ENCODE results near the gene ARAF.
A peak's percentile ranks its signal among the peaks of the same experiment; 100 is the strongest.
"Not testable (repeated sequence)": the region's sequence is repeated elsewhere in the genome, so short reads cannot be mapped to it uniquely, and the experiment has no call there.

ARAF gene

GRCh38 chrX:47560934-47561658 is at the start of gene ARAF:
Gene ARAF, plus strand, starts transcription at chrX:47561205. Its CDS starts 1,763 bp downstream, at chrX:47562968.
- peak; percentile 99 for DNase-seq

GRCh38 chrX:47512383-47512782 is 48.6 kb upstream of the ARAF start:
- not testable (repeated sequence) for DNase-seq

- not testable (repeated sequence) for DNase-seq
Observed at GRCh38 chrX:47513034-47513965, 47.7 kb upstream of the ARAF start.

- DNase-seq = no peak
Observed at GRCh38 chrX:47514533-47515235, 46.3 kb upstream of the ARAF start.

GRCh38 chrX:47515941-47516665 is 44.9 kb upstream of the ARAF start:
- no peak for DNase-seq

GRCh38 chrX:47518144-47518543 is 42.9 kb upstream of the ARAF start:
- peak; percentile 16 for DNase-seq

- DNase-seq = peak; percentile 82
Observed at GRCh38 chrX:47523297-47523696, 37.7 kb upstream of the ARAF start.

GRCh38 chrX:47523713-47524166 is 37.3 kb upstream of the ARAF start:
- DNase-seq = no peak

GRCh38 chrX:47529548-47529947 is 31.5 kb upstream of the ARAF start:
- no peak for DNase-seq

GRCh38 chrX:47530049-47530448 is 31.0 kb upstream of the ARAF start:
- DNase-seq = peak; percentile 79

GRCh38 chrX:47539860-47540259 is 21.1 kb upstream of the ARAF start:
- no peak for DNase-seq

- DNase-seq = peak; percentile 70
Observed at GRCh38 chrX:47540754-47541538, 20.1 kb upstream of the ARAF start.

GRCh38 chrX:47543496-47543895 is 17.5 kb upstream of the ARAF start:
- no peak for DNase-seq

GRCh38 chrX:47556045-47556623 is 4.9 kb upstream of the ARAF start:
- peak; percentile 96 for DNase-seq

GRCh38 chrX:47558436-47558835 is 2.6 kb upstream of the ARAF start:
- DNase-seq = no peak

GRCh38 chrX:47560179-47560933 is 649 bp upstream of the ARAF start:
- DNase-seq = no peak

GRCh38 chrX:47561659-47562151 is 700 bp downstream of the ARAF start:
- DNase-seq = no peak

GRCh38 chrX:47562615-47563243 is 1.7 kb downstream of the ARAF start:
- DNase-seq = peak; percentile 67

- peak; percentile 57 for DNase-seq
Observed at GRCh38 chrX:47563801-47564315, 2.9 kb downstream of the ARAF start.
